NCI-H510A treated with DMSO at 0.1 percent for 48 hours (cell line): ENCODE results near the gene TPRN.

ENCODE experiments used
- DNase-seq: peaks from one replicate; lab custom pipeline; 2025; lab: John Stamatoyannopoulos, UW

Gene TPRN

DNA sequence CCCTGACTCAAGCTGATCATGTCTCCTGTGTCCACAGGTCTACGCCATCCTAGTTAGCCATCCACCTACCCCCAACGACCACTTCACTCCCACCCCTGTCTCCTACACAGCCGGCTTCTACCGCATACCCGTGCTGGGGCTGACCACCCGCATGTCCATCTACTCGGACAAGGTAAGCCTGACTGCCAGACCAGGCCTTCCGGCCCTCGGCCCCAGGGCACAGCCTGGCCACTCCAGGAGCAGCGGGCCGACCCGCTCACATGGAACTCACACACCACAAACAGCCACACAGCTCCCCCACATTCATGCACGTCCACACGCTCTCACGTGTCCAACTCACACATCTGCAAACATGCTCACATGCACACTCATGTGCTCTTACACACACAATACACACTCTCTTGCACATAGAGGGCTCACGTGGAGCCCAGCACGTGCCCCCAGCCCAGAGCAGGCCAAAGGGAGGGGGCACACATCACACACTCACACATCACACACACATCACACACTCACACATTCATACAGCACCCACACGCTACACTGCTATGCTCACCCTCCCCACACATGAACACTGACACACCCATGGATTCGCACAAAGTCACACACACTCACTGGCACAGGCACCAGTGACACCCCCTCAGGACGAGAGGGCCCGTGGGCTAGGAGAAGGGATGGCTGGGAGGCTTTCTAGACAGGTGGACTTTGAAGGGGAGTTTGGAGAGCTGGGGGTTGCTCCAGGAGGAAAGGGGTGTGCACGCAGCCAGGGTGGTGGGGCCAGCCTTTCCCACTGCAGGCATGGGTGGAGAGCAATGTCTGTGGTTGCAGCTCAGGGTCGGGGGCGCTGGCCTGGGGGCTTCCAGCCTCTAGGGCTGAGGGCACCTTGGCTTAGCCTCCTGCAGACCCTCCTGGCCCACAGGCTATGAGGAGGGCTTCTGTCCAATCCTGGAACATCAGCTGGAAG lies 58.3 kb downstream of the TPRN start:
- no peak for DNase-seq
